Breast epithelium (tissue), 3 donors: Measurements from ENCODE around the gene CINP.

ENCODE experiments used
- POLR2AphosphoS5 ChIP-seq, 3 donors: sonication (generic); formaldehyde crosslinking; IDR thresholded peaks; one replicate each; pipeline ENCODE4 v1.6.1; 2017; ENCODE audit warnings: antibody characterized with exemption in 3 of 3
- TF ChIP-seq, protein P1 (sequence below), 3 donors: fragments of 450-650 bp; IDR thresholded peaks; one replicate each; pipeline ENCODE4 v1.5.1; 2016 to 2017; ENCODE audit warnings: antibody characterized with exemption in 3 of 3, mild to moderate bottlenecking in 3 of 3, moderate library complexity in 3 of 3

GRCh38 chr14:102389246-102389645, 26.6 kb upstream of the CINP start:
- TF ChIP-seq, protein P1, sequence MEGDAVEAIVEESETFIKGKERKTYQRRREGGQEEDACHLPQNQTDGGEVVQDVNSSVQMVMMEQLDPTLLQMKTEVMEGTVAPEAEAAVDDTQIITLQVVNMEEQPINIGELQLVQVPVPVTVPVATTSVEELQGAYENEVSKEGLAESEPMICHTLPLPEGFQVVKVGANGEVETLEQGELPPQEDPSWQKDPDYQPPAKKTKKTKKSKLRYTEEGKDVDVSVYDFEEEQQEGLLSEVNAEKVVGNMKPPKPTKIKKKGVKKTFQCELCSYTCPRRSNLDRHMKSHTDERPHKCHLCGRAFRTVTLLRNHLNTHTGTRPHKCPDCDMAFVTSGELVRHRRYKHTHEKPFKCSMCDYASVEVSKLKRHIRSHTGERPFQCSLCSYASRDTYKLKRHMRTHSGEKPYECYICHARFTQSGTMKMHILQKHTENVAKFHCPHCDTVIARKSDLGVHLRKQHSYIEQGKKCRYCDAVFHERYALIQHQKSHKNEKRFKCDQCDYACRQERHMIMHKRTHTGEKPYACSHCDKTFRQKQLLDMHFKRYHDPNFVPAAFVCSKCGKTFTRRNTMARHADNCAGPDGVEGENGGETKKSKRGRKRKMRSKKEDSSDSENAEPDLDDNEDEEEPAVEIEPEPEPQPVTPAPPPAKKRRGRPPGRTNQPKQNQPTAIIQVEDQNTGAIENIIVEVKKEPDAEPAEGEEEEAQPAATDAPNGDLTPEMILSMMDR (IDR thresholded peaks at IDR 0.05), result no peak
- no peak for TF ChIP-seq POLR2AphosphoS5 (IDR thresholded peaks at IDR 0.05)
